Panc1 (cell line): ENCODE results near the gene SENP7. TPM values are rescaled to one million over a fixed set of nuclear protein-coding genes. Genes with fewer than 3 reads are reported as not detected.

Experiments
- ATAC-seq: fragments of 200-7000 bp; cut with Tn5 transposase; 2 replicates; pipeline ENCODE4 v1.9.1; 2020; ENCODE audit warnings: mild to moderate bottlenecking, moderate library complexity
- BruUV-seq: library from RNA; stranded (reverse); fragments of 400-500 nt; replicated peaks from 2 replicates; lab custom pipeline; 2021; lab: Mats Ljungman, UMichigan
- CTCF ChIA-PET: fragments of 300-600 bp; sonication (Branson Sonifier 250); formaldehyde crosslinking; loops from one replicate; lab custom pipeline; 2022; ENCODE audit warnings: antibody characterized with exemption; lab: Charles Lee
- POLR2A ChIA-PET: fragments of 300-600 bp; sonication (Branson Sonifier 250); formaldehyde crosslinking; loops from one replicate; lab custom pipeline; 2022; ENCODE audit warnings: antibody characterized with exemption; lab: Charles Lee
- DNase-seq: peaks from one replicate; pipeline ENCODE4 v3.0.0-alpha.2; 2010; ENCODE audit warnings: low read depth, low spot score
- H3K27ac ChIP-seq: 2 replicates; pipeline ENCODE4 v1.5.1; 2011; ENCODE audit warnings: mild to moderate bottlenecking, low read length, inconsistent platforms
- H3K27me3 ChIP-seq: fragments of 200-500 bp; sonication (Bioruptor generic); 2 replicates; pipeline ENCODE4 v1.6.0; 2014; ENCODE audit warnings: low read length, inconsistent platforms; ENCODE audit not compliant: control insufficient read depth, insufficient read depth
- H3K36me3 ChIP-seq: fragments of 200-500 bp; sonication (Bioruptor generic); 2 replicates; pipeline ENCODE4 v1.5.1; 2014; ENCODE audit warnings: inconsistent platforms, mild to moderate bottlenecking, low read length, moderate library complexity; ENCODE audit not compliant: control insufficient read depth, insufficient read depth
- H3K4me1 ChIP-seq: 2 replicates; pipeline ENCODE4 v1.5.1; 2011; ENCODE audit warnings: inconsistent platforms, mild to moderate bottlenecking, low read length, moderate library complexity; ENCODE audit not compliant: control insufficient read depth, insufficient read depth
- H3K4me3 ChIP-seq, 2 experiments: 2 replicates each; pipeline ENCODE4 v1.5.1; 2011 to 2012; ENCODE audit warnings: low read depth in 2 of 2, low read length in 2 of 2, mild to moderate bottlenecking in 2 of 2, inconsistent platforms in 1 of 2, moderate library complexity in 1 of 2
- H3K9me3 ChIP-seq: fragments of 200-500 bp; sonication (Bioruptor generic); 2 replicates; pipeline ENCODE4 v1.5.1; 2014; ENCODE audit warnings: low read depth, mild to moderate bottlenecking, inconsistent platforms, low read length, moderate library complexity; ENCODE audit not compliant: control insufficient read depth, insufficient read depth
- POLR2AphosphoS5 ChIP-seq: IDR thresholded peaks from 2 replicates; pipeline ENCODE4 v1.6.1; 2012; ENCODE audit warnings: mild to moderate bottlenecking, low read depth, low read length, moderate library complexity
- REST ChIP-seq, 2 experiments: IDR thresholded peaks; 2 replicates each; pipeline ENCODE4 v1.6.1; 2011 to 2012; ENCODE audit warnings: low read depth in 2 of 2, control low read depth in 1 of 2, low read length in 1 of 2, mild to moderate bottlenecking in 1 of 2, moderate library complexity in 1 of 2; ENCODE audit not compliant: insufficient read depth in 1 of 2
- SIN3A ChIP-seq: IDR thresholded peaks from 2 replicates; pipeline ENCODE4 v1.6.1; 2012; ENCODE audit warnings: low read depth, mild to moderate bottlenecking, low read length, moderate library complexity, borderline replicate concordance; ENCODE audit not compliant: insufficient read depth
- TCF7L2 ChIP-seq: IDR thresholded peaks from 2 replicates; pipeline ENCODE4 v1.6.1; 2011; ENCODE audit warnings: mild to moderate bottlenecking, low read depth, low read length, inconsistent platforms
- in situ Hi-C: cut with HindIII; loops from 2 replicates; pipeline ENCODE4 v1.10.0; 2016; ENCODE audit warnings: low sequenced_read_pairs, low pct_unique_long_range_greater_than_20kb
- intact Hi-C: fragments of 100-400 bp; cut with micrococcal nuclease; formaldehyde crosslinking; loops from one replicate; pipeline ENCODE4 v1.10.0; 2022; ENCODE audit not compliant: unreplicated experiment
- total RNA-seq: library from RNA; stranded (reverse); gene quantifications from one replicate; pipeline ENCODE4 v1.2.1, GENCODE V29; 2021; ENCODE audit not compliant: unreplicated experiment
- TF ChIP-seq, protein P1 (sequence below): fragments of 450-650 bp; IDR thresholded peaks from 2 replicates; pipeline ENCODE4 v1.5.1; 2017; ENCODE audit warnings: mild to moderate bottlenecking

Gene SENP7
- total RNA-seq, 1 experiment from 2014 or later = 10.1 TPM

GRCh38 chr3:101466465-101467309 is 46.3 kb downstream of the SENP7 start:
- no peak for DNase-seq
- CTCF ChIA-PET = no interaction called here

DNA sequence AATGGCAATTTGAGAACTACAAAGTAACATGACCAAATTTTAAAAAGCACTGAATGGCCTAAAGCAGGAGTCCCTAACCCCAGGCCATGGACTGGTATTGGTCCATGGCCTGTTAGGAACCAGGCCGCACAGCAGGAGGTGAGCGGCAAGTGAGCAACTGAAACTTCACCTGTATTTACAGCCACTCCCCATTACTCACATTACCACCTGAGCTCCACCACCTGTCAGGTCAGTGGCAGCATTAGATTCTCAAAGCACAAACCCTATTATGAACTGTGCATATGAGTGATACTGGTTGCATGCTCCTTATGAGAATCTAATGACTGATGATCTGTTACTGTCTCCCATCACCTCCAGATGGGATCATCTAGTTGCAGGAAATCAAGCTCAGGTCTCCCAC is 48.8 kb downstream of the SENP7 start:
- POLR2A ChIA-PET = no interaction called here
- Histone ChIP-seq H3K4me1 (peaks cover 6% of the 10 kb centered on the region; the same call in 1 of the 2 replicates), H3K9me3 (no peaks in the 10 kb centered on the region), H3K4me3 (no peak overlapping the region), H3K36me3 (no peaks in the 10 kb centered on the region), H3K27me3 (no peaks in the 10 kb centered on the region), H3K27ac (no peak overlapping the region)
- CTCF ChIA-PET = no interaction called here
- in situ Hi-C loops = no loop called here
- DNase-seq (no peak), ATAC-seq (no peak)
- TF ChIP-seq POLR2AphosphoS5 = no peak
- TF ChIP-seq, protein P1, sequence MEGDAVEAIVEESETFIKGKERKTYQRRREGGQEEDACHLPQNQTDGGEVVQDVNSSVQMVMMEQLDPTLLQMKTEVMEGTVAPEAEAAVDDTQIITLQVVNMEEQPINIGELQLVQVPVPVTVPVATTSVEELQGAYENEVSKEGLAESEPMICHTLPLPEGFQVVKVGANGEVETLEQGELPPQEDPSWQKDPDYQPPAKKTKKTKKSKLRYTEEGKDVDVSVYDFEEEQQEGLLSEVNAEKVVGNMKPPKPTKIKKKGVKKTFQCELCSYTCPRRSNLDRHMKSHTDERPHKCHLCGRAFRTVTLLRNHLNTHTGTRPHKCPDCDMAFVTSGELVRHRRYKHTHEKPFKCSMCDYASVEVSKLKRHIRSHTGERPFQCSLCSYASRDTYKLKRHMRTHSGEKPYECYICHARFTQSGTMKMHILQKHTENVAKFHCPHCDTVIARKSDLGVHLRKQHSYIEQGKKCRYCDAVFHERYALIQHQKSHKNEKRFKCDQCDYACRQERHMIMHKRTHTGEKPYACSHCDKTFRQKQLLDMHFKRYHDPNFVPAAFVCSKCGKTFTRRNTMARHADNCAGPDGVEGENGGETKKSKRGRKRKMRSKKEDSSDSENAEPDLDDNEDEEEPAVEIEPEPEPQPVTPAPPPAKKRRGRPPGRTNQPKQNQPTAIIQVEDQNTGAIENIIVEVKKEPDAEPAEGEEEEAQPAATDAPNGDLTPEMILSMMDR = no peak
- TF ChIP-seq REST (IDR thresholded peaks at IDR 0.05; ENCODE audit: insufficient read depth in 1 of 2, low read depth in 2 of 2, low read length in 1 of 2) = no peak
- TF ChIP-seq TCF7L2 = no peak
- no peak for TF ChIP-seq SIN3A
- intact Hi-C loops = no loop called here
- no TSS peak for BruUV-seq

More at GRCh38 chr3:101466465-101467309, 46.3 kb downstream of the SENP7 start:
- intact Hi-C loops = no loop called here
- in situ Hi-C loops = no loop called here
- H3K4me3 ChIP-seq = peak overlapping the region; percentile 37 to 56
- no peaks in the 10 kb centered on the region for H3K27me3 ChIP-seq
- TF ChIP-seq REST (IDR thresholded peaks at IDR 0.05; ENCODE audit: insufficient read depth in 1 of 2, low read depth in 2 of 2, low read length in 1 of 2) (no peak), TCF7L2 (0 out of 2 replicates have a peak, but pooled peaks have one; percentile 18)
- POLR2A ChIA-PET = no interaction called here
- peak; percentile 80 for ATAC-seq
- H3K4me1 ChIP-seq = peaks cover 6% of the 10 kb centered on the region; the same call in 1 of the 2 replicates
- H3K27ac ChIP-seq = peak overlapping the region; percentile 73
- no peaks in the 10 kb centered on the region for H3K9me3 ChIP-seq
- no TSS peak for BruUV-seq
- H3K36me3 ChIP-seq = no peaks in the 10 kb centered on the region
